Activated naive CD4-positive, alpha-beta T cell (primary cell): ENCODE results near the gene STAT2.
"Not testable (repeated sequence)": the region's sequence is repeated elsewhere in the genome, so short reads cannot be mapped to it uniquely, and the experiment has no call there.

Experiments used
- DNase-seq, 4 experiments: peaks; one replicate each; lab custom pipeline; 2025; lab: John Stamatoyannopoulos, UW

Gene STAT2

DNA sequence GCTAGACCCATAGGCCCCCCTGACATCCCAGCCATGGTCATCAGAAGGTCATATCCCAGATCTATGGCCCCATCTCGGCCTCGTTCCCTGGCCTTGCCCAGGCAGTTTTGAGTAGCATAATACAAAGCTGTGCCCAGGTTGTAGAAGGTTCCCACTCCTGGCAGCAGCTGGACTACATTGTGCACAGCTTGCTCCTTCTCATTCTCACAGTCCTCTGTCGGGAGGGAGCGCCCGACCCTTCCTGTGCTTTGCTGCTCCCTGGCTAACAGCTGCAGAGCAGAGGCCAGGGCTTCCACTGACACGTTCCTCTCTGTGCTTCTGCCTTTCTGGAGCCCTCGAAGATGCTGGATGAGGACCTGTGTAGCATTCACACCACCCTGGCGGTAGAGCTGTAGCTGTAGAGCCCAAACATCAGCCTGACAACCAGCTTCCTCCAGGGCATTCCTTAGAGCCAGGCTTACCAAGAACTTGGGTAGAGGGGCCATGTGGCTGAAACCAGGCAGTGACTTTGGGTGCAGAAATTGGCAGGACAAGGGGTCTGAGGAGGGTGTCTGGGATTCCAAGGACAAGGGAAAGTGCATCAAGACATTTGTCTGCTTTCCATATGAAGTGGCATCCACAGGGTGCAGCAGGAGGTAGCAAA lies 1.7 kb upstream of the STAT2 start:
- no peak for DNase-seq

DNA sequence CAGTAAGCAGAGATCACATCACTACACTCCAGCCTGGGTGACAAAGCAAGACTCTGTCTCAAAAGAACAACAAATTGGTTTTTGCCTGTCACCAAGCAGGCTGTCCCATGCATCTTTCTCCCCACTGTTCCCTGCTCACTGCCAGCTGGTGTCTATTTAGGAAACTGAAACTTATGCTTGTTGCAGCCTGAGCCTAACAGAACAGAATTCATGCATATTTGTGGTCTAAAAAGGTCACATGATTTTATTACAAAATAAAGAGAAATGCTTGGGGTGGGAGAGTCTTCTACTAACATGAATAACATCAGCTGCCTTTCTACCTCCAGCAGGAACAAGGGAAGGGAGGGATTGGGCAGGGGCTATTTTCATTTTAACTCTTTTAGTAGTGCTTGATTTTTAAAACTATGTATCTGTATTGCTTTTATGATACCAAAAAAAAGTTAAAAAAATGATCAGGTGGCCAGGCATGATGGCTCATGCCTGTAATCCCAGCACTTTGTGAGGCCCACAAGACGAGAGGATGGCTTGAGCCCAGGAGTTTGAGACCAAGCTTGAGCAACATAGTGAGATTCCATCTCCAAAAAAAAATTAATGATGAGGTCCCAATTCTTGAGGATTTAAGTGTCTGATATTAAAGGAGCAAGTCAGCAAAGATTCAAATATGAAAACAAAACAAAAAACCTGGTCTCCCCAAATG lies 923 bp downstream of the STAT2 start:
- no peak for DNase-seq

DNA sequence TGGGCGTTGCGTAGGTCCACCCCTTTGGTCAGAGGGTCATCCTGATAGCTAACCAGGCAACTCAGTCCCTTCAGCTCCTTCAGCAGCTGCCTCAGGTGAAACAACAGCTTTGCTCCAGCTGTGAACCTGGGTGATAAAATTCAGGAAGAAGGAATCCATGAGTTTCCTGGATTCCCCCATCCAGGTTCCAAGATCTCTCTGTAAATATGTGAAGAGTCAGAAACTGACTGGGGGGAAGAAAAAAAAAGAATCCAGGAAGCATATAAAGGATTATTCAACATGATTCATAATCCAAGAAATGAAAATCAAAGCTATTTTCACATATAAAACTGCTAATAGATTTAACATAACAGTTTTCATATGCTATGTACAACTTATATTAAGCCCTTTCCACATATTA lies 8.6 kb downstream of the STAT2 start:
- DNase-seq: no peak

DNA sequence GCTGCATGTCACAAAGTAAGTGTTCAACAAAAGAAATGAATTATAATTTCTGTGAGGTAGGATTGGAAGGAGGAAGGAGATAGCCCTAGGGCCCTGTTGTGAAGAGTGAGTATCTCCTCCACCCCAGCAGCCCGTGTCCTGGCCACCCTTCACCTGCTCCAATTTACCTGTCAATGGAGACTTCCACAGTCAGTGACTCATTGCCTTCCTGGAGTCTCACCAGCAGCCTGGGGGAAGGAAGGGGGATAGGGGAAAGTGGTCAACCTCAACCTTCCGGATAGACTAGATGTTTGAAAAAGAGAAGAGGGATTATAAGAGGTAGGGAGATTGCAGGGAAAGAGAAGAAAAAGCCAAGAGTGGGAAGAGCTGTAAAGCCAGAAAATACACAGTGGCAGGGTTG lies 9.2 kb downstream of the STAT2 start:
- DNase-seq: no peak

DNA sequence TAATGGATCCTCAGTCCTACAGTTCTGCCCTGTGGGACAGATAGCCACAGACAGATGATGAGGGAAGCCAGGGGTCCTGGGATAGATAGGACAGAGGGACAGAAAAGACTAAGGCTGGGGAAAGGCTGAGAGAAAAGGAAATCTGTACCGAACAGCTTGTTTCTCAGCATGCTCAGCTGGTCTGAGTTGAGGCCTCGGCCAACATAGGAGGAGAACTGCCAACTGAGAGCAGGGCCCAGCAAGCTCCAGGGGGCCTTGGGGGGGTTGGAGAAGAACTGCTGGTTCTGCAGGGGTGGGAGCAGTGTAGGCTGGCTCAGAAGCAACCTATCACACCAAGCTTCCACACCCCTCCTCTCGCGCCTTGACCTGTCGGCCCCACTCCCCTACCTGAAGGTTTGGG lies 11.1 kb downstream of the STAT2 start:
- DNase-seq: no peak

DNA sequence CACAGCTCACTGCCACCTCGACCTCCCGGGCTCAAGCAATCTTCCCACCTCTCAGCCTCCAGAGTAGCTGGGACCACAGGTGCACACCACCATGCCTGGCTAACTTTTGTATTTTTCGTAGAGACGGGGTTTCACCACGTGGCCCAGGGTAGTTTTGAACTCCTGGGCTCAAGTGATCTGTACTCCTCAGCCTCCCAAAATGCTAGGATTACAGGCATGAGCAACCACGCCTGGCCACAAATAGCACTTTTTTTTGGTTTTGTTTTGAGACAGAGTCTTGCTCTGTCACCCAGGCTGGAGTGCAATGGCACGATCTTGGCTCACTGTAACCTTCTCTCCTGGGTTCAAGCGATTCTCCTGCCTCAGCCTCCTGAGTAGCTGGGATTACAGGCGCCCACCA lies 12.7 kb downstream of the STAT2 start:
- DNase-seq: not testable (repeated sequence)

DNA sequence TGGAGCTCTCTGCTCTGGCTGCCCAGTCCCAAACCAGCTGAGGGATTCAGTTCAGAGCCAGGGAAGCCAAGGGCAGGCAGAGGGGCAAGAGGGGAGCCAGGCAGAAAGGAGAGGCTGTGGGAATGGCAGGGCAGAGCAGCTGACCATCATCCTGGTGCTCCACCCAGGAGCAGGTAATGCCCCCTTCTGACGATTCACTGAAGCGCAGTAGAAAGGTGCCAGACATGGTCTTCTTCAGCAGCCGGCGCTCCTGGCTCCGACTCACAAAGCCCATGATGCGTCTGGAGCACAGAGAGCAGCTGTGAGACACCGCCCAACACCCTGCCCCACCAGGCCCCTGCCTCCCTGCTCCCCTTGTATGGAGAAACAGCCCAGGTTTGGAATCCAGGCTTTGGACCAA lies 13.2 kb downstream of the STAT2 start:
- no peak for DNase-seq

DNA sequence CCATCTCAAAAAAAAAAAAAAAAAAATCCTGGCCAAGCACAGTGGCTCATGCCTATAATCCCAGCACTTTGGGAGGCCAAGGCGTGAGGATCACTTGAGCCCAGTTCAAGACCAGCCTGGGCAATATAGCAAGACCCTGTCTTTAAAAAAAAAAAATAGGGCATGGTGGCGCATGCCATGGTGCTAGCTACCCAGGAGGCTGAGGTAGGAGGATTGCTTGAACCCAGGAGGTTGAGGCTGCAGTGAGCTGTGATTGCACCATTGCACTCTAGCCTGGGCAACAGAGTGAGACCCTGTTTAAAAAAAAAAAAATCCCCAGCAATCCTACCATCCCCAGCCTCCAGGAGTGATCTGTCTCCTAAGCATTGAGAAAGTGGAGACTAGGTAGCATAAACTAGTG lies 17.6 kb downstream of the STAT2 start:
- DNase-seq: not testable (repeated sequence)

DNA sequence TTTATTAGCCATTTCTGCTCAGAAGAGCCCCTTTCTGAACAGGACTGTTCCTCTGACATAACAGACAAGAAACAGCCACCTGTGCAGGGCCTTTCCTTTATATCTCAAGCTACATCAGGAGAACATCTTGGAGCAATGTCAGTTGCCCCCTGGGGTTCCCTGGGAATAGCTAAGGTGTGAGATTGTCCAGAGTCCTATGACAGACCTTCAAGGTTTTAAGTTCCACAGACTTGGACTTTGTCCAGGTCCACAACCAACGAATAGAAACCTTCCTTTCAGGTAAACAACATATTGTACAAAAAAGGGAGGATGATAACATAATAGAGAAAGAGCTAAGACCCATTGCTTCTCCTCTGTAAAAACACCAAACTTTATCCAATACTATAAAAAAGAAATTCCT lies 18.3 kb downstream of the STAT2 start:
- DNase-seq: no peak

DNA sequence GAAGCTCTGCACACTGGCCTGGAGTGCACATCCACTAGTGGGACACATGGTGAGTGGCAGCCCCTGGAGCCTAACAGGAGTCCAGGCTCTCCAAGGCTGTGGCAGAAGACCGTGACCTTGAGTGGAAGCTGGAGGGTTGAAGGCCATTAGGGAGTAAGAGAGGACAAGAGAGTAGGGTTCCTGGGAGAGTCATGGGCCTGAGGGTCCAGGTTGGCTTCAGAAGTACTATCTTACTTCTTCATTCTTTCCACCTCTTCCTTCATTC lies 20.8 kb downstream of the STAT2 start:
- no peak for DNase-seq

DNA sequence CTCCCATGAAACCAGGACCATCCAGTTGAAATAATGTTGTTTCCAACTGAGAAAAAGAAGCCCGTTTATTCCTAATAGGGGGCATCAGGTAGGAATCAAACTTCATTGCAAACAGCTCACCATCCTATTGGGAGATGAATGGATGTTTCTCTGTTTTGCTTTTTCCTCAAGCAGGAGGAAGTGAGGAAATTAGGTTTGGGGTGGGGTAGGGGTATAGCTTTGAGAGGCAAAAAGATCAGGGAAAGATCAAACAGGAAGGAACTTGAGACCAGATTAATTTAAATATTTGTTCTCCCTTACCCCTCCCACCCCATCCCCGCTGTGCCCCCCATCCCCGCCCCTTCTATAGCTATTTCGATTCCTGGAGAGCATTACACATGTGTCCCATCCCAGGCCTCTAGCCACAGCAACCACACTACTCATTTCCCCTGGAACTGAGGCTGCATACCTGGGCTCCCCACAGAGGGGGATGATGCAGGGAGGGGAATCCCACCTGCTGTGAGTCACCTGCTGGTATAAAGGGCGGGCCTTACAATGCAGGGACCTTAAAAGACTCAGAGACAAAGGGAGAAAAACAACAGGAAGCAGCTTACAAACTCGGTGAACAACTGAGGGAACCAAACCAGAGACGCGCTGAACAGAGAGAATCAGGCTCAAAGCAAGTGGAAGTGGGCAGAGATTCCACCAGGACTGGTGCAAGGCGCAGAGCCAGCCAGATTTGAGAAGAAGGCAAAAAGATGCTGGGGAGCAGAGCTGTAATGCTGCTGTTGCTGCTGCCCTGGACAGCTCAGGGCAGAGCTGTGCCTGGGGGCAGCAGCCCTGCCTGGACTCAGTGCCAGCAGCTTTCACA lies 21.4 kb downstream of the STAT2 start, which contains the start of gene IL23A:
IL23A (plus strand) TSS at position 577 of the 850 bp plus-strand sequence; CDS start at position 738, 161 bp downstream.
- peak; percentile 38 to 68 (median 56) for DNase-seq

DNA sequence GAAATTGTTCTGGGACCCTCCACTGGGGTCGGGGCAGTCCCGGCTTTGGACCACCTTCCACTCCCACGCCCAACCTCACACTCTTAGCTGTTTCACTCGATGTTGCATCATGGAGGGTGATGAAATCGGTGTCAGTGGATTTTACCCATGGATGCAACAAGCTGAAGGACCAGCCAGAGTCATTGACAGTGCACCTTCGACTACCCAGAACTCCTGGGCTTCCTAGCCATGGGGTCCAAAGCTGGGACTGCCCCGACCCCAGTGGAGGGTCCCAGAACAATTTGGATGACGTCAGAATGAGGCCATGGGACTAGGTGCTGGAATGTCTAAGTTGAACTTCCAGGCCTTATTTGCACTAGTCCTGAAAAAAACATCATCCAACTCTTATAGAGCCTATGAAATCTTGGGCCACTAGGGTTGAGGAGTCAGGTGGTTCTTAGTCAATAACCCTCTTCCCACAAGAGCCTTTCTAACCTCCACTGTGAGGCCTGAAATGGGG lies 22.1 kb downstream of the STAT2 start:
- no peak for DNase-seq

DNA sequence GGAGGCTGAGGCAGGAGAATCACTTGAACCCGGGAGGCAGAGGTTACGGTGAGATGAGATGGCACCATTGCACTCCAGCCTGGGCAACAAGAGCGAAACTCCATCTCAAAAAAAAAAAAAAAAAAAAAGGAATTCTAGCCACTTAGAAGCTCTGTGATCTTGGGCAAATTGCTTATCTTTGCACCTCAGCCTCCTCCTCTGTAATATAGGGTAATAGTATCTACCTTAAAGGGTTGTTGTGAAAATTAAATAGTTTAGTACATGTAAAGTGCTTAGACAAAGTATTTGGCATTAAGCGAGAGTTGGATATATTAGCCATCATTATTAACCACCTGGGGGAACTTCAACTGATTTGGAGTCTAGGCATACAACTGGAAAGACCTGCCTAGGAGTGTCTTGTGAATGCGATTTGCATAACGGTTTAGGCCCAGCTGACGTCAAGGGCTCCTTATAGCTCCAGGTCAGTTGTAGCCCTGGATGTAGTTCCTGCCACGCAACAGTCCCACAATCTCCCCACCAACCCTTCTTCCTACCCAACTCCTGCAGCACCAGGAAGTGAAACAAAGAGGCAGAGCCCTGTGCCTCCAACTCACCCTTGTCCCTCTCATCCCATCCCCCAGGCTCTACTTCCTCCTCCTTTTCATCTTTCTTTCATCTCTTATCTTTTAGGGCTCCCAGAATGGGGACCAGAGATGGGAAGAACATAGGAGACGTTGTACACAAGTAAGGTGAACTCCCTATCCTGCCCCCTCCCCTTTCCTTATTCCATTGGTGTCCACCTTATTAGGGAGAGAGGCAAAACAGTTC lies 23.3 kb downstream of the STAT2 start:
- no peak for DNase-seq

DNA sequence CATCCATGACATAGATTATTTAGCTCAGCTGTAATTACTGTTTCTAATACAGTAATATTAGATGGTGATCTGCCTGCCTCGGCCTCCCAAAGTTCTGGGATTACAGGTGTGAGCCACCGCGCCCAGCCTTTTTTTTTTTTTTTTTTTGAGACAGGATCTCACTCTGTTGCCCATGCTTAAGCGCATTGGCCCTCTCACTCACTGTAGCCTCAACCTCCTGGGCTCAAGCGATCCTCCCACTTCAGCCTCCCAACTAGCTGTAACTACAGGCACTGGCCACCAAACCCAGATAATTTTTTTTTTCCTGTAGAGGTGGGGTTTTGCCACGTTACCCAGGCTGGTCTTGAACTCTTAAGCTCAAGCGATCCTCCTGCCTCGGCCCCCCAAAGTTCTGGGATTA lies 24.4 kb downstream of the STAT2 start:
- not testable (repeated sequence) for DNase-seq

DNA sequence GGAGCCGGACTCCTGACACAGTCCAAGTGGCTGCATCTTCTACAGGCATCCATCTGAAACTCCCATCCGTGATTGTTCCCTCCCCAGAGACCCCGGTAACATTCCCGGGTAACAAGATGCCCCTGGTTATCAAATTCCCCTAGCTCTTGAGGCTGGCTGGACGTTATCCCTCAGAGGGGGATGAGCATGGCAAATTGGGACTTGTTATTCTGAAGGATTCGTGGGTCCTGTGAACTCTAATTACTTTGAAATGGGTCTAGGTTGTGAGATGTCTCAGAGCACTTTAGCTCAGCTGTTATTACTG lies 25.5 kb downstream of the STAT2 start:
- DNase-seq: no peak

DNA sequence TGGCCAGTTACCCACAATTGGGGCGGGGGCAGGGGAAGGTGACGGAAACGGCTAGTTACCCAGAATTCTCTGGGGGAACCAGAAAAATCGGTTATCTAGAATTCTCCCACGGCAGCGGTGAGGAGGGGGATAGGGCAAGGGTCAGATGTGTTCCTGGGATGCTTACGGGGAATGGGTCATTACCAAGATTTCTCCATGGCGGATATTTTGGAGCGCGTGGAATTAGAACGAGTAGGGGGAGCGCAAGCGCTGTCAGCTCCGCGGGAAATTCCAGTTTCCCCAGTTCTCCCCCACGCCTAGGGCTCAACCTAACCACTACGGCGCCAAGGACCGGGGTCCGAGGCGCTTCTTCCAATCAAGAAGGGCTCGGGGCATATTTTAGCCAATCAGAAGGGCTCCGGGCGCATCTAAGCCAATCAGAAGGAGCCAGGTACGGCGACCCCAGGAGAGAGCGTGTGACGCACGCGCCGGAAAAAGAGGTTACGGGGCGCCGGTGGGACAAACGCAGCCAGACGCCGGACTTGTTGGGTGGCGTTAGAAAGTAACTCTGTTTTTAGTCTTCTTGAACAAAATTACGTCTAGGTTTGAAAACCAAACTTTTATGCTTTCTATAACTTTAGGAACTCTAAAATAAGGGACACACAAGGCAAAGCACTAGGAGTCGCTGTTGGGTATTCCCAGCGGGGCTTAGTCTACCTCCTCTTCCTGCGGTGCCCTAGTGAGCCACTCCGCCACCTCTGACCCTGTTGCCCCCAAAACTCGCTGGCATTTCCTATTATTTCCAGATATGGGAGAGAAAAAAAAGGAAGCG lies 26.0 kb downstream of the STAT2 start, which contains the start of gene PAN2:
PAN2 (minus strand) TSS at position 322 of the 811 bp plus-strand sequence. CDS start 906 bp downstream, outside the sequence.
- peak; percentile 67 to 84 (median 74) for DNase-seq

DNA sequence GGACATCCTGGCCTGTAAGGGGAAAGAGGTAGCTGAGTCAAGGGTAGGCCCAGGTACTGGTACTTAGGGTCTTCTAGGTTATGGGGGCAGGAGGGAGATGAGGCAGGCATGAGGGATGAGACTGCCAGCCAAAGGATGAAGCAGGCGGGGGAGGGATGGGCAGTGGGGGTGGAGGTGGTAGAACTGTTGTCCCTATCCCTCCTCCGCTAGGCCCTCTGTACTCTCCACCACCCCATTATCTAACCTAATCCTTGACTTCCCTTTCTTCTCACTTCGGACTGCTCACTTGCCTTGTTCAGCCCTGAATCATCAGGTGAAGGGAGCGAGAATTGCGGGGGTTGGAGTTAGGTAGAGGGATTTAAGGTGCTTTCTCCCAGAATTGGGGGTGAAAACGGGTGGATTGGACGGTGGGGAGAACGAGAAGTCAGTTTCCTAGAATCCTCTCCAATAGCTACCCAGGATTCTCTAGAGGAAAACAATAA lies 26.7 kb downstream of the STAT2 start:
- DNase-seq: no peak

DNA sequence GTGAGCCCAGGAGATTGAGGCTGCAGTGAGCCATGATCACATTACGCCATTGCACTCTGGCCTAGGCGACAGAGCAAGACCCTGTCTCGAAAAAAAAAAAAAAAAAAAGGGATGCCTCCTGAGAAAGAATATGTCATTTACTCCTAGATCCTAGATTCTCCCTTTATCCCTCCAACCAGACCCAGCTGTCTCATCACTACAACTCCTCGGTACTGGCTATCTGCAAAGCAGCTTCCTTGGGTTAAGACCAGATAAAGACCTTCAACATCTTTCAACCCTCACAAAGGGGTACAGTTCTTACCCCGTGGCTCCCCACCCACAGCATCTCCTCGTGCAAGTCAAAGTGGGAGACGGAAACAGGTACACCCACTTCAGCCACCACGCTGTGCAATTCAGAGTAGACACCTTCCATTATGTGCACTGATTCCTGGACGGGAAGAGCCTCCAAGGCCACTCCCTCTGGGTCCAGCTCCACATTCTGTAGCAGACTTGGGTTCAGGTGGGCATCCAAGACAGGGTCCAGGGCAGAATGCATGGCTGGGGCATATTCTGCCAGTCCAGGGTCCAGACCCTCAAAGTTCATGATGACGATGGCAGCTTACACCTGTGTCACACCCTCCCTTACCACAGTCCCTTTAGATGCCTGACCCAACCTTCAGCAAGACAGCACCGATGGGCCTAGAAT lies 27.3 kb downstream of the STAT2 start:
- no peak for DNase-seq

DNA sequence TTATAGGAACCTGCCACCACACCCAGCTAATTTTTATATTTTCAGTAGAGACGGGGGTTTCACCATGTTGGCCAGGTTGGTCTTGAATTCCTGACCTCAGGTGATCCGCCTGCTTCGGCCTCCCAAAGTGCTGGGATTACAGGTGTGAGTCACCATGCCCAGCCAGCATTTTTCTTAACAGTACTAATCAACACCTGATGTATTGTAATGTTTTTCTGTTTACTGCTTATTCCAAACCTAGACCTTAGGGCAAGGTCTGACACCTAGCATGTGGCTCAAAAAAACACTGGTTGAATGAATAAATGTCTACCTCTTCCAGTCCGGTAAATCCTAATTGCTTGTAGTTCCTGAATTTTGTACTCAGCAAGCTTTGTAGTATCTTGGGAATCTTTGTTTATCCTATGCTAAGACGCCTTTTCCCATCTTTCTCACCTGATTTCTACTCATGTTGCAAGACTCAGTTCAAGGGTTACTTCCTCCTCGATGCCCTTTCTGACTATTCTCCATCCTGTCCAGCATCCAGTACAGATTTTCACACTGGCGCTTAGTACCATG lies 28.9 kb downstream of the STAT2 start:
- no peak for DNase-seq

DNA sequence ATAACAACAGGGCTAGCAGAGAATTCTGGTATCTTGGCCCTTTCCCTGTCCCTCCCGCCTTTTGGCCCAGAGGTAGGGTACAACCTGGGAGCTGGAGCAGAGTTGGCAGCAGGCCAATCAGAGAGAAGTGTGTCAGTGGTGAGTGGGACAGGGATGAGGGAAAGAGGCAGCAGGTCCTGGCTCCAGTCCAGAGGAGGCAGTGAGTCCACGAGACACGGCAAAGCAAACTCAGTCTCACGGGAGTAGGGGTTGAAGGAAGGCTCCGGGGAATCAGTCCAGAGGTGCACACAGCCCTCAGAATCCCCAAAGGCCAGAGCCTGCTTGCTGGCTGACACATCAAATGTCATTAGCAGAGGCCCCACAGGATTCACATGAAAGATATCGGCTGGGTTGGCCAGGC lies 33.4 kb downstream of the STAT2 start:
- DNase-seq: no peak
